Raji (cell line): ENCODE measurements around the gene DCDC1.

ENCODE experiments used
- POLR2A ChIP-seq: IDR thresholded peaks from 2 replicates; pipeline ENCODE4 v1.6.1; 2011; ENCODE audit warnings: low read depth, low read length, control low read depth; ENCODE audit not compliant: insufficient read depth

Gene DCDC1

GRCh38 chr11:31355131-31355530 is 14.4 kb downstream of the DCDC1 start:
- no peak for TF ChIP-seq POLR2A

- TF ChIP-seq POLR2A: no peak
These were observed 18.4 kb downstream of the DCDC1 start for GRCh38 chr11:31351168-31351567.

GRCh38 chr11:31340903-31341572 is 28.5 kb downstream of the DCDC1 start:
- TF ChIP-seq POLR2A: no peak

GRCh38 chr11:31337806-31338205 is 31.7 kb downstream of the DCDC1 start:
- TF ChIP-seq POLR2A: no peak

GRCh38 chr11:31328697-31329096 is 40.8 kb downstream of the DCDC1 start:
- no peak for TF ChIP-seq POLR2A

- no peak for TF ChIP-seq POLR2A
These were observed 42.1 kb downstream of the DCDC1 start for GRCh38 chr11:31327417-31327816.

GRCh38 chr11:31326470-31327148 is 42.9 kb downstream of the DCDC1 start:
- no peak for TF ChIP-seq POLR2A

GRCh38 chr11:31325160-31325559 is 44.4 kb downstream of the DCDC1 start:
- TF ChIP-seq POLR2A: no peak

GRCh38 chr11:31323145-31323544 is 46.4 kb downstream of the DCDC1 start:
- no peak for TF ChIP-seq POLR2A

GRCh38 chr11:31303644-31304180 is 65.8 kb downstream of the DCDC1 start:
- no peak for TF ChIP-seq POLR2A

- no peak for TF ChIP-seq POLR2A
These were observed 67.7 kb downstream of the DCDC1 start for GRCh38 chr11:31301549-31302510.

- TF ChIP-seq POLR2A: no peak
These were observed 74.2 kb downstream of the DCDC1 start for GRCh38 chr11:31295308-31295707.

GRCh38 chr11:31267720-31268119 is 101.8 kb downstream of the DCDC1 start:
- no peak for TF ChIP-seq POLR2A

GRCh38 chr11:31264834-31265233 is 104.7 kb downstream of the DCDC1 start:
- TF ChIP-seq POLR2A: no peak

GRCh38 chr11:31262761-31263160 is 106.8 kb downstream of the DCDC1 start:
- no peak for TF ChIP-seq POLR2A
